SK-N-SH treated with all-trans-retinoic acid at 6 μM for 48 hours (cell line): ENCODE measurements around the gene ROBO2.
A peak's percentile ranks its signal among the peaks of the same experiment; 100 is the strongest.

Experiments used
- ATAC-seq: fragments of 200-7000 bp; cut with Tn5 transposase; 3 replicates; pipeline ENCODE4 v1.9.1; 2020; ENCODE audit warnings: mild to moderate bottlenecking, moderate library complexity
- ARNTL ChIP-seq: fragments of 450-650 bp; formaldehyde crosslinking; IDR thresholded peaks from 2 replicates; pipeline ENCODE4 v1.5.0; 2020; ENCODE audit warnings: low read depth, mild to moderate bottlenecking, moderate library complexity, borderline replicate concordance
- BACH2 ChIP-seq: fragments of 250-450 bp; sonication (Bioruptor Pico); IDR thresholded peaks from 2 replicates; pipeline ENCODE4 v1.9.0; 2021; ENCODE audit warnings: mild to moderate bottlenecking, borderline replicate concordance
- CREB5 ChIP-seq: fragments of 250-450 bp; sonication (Bioruptor Pico); IDR thresholded peaks from 2 replicates; pipeline ENCODE4 v1.5.1; 2020; ENCODE audit warnings: low read depth, mild to moderate bottlenecking, moderate library complexity
- CSDC2 ChIP-seq: fragments of 250-450 bp; sonication (Bioruptor Pico); IDR thresholded peaks from 2 replicates; pipeline ENCODE4 v1.5.0; 2020; ENCODE audit warnings: mild to moderate bottlenecking, moderate library complexity
- ESRRG ChIP-seq: fragments of 250-450 bp; sonication (Bioruptor Pico); IDR thresholded peaks from 2 replicates; pipeline ENCODE4 v1.6.1; 2021; ENCODE audit warnings: mild to moderate bottlenecking
- GLIS3 ChIP-seq: fragments of 250-450 bp; sonication (Bioruptor Pico); IDR thresholded peaks from 2 replicates; pipeline ENCODE4 v1.5.0; 2020; ENCODE audit warnings: mild to moderate bottlenecking, moderate library complexity
- ISL1 ChIP-seq: fragments of 250-450 bp; sonication (Bioruptor Pico); IDR thresholded peaks from 2 replicates; pipeline ENCODE4 v2.1.2; 2022; ENCODE audit warnings: mild to moderate bottlenecking, moderate library complexity
- OSR1 ChIP-seq: fragments of 250-450 bp; sonication (Bioruptor Pico); IDR thresholded peaks from 2 replicates; pipeline ENCODE4 v1.8.0; 2022; ENCODE audit warnings: moderate library complexity, mild to moderate bottlenecking, inconsistent platforms
- PATZ1 ChIP-seq: fragments of 250-450 bp; sonication (Bioruptor Pico); IDR thresholded peaks from 2 replicates; pipeline ENCODE4 v1.8.0; 2020; ENCODE audit warnings: mild to moderate bottlenecking, moderate library complexity, borderline replicate concordance
- POU6F1 ChIP-seq: fragments of 250-450 bp; sonication (Bioruptor Pico); IDR thresholded peaks from 2 replicates; pipeline ENCODE4 v1.8.0; 2021; ENCODE audit warnings: low read depth, mild to moderate bottlenecking, moderate library complexity, borderline replicate concordance
- PPARA ChIP-seq: fragments of 250-450 bp; sonication (Bioruptor Pico); IDR thresholded peaks from 2 replicates; pipeline ENCODE4 v1.5.0; 2020; ENCODE audit warnings: mild to moderate bottlenecking, borderline replicate concordance
- RARB ChIP-seq: fragments of 250-450 bp; sonication (Bioruptor Pico); IDR thresholded peaks from 2 replicates; pipeline ENCODE4 v1.8.0; 2021; ENCODE audit warnings: mild to moderate bottlenecking, moderate library complexity
- SNAI2 ChIP-seq: fragments of 250-450 bp; sonication (Bioruptor Pico); IDR thresholded peaks from 2 replicates; pipeline ENCODE4 v1.5.0; 2020; ENCODE audit warnings: mild to moderate bottlenecking, moderate library complexity
- TCF4 ChIP-seq: fragments of 250-450 bp; sonication (Bioruptor Pico); IDR thresholded peaks from 2 replicates; pipeline ENCODE4 v1.8.0; 2021; ENCODE audit warnings: mild to moderate bottlenecking, moderate library complexity, borderline replicate concordance
- TOX ChIP-seq: fragments of 250-450 bp; sonication (Bioruptor Pico); IDR thresholded peaks from 2 replicates; pipeline ENCODE4 v1.8.0; 2021; ENCODE audit warnings: mild to moderate bottlenecking, moderate library complexity, borderline replicate concordance
- ZC3H10 ChIP-seq: fragments of 250-450 bp; sonication (Bioruptor Pico); IDR thresholded peaks from 2 replicates; pipeline ENCODE4 v1.5.1; 2021; ENCODE audit warnings: mild to moderate bottlenecking, moderate library complexity
- ZFP3 ChIP-seq: fragments of 250-450 bp; sonication (Bioruptor Pico); IDR thresholded peaks from 2 replicates; pipeline ENCODE4 v1.5.0; 2020; ENCODE audit warnings: mild to moderate bottlenecking, moderate library complexity
- ZFP30 ChIP-seq: fragments of 450-650 bp; formaldehyde crosslinking; IDR thresholded peaks from 2 replicates; pipeline ENCODE4 v1.5.0; 2022; ENCODE audit warnings: mild to moderate bottlenecking, moderate library complexity
- ZNF565 ChIP-seq: fragments of 450-650 bp; formaldehyde crosslinking; conservative IDR thresholded peaks from 2 replicates; pipeline ENCODE4 v1.5.0; 2020; ENCODE audit warnings: low read depth, mild to moderate bottlenecking, moderate library complexity
- ZNF70 ChIP-seq: fragments of 450-650 bp; formaldehyde crosslinking; IDR thresholded peaks from 2 replicates; pipeline ENCODE4 v1.5.0; 2020; ENCODE audit warnings: mild to moderate bottlenecking, moderate library complexity
- ZNF8 ChIP-seq: fragments of 450-650 bp; formaldehyde crosslinking; IDR thresholded peaks from 2 replicates; pipeline ENCODE4 v1.5.0; 2020; ENCODE audit warnings: mild to moderate bottlenecking, moderate library complexity

Gene ROBO2

GRCh38 chr3:77342688-77343087, 302.8 kb downstream of the ROBO2 start (continued):
- TF ChIP-seq ZFP30 (CRISPR knock-in tag) (no peak), GLIS3 (CRISPR knock-in tag) (no peak), ZFP3 (no peak), CREB5 (CRISPR knock-in tag) (no peak), ZNF565 (CRISPR knock-in tag) (no peak), POU6F1 (CRISPR knock-in tag) (no peak), ARNTL (no peak), ZNF70 (no peak)

- TF ChIP-seq POU6F1 (CRISPR knock-in tag) (no peak), TOX (CRISPR knock-in tag) (no peak), ZC3H10 (CRISPR knock-in tag) (no peak), GLIS3 (CRISPR knock-in tag) (no peak), PATZ1 (CRISPR knock-in tag) (no peak), ISL1 (no peak), TCF4 (CRISPR knock-in tag) (no peak), OSR1 (CRISPR knock-in tag) (no peak), BACH2 (CRISPR knock-in tag) (no peak), RARB (CRISPR knock-in tag) (no peak), ZNF8 (CRISPR knock-in tag) (no peak), ARNTL (no peak), ESRRG (CRISPR knock-in tag) (no peak), SNAI2 (CRISPR knock-in tag) (no peak), CREB5 (CRISPR knock-in tag) (no peak)
- ATAC-seq: no peak
Observed at GRCh38 chr3:77345009-77345408, 305.1 kb downstream of the ROBO2 start.

GRCh38 chr3:77348244-77348855, 308.5 kb downstream of the ROBO2 start:
- peak; percentile 65 for ATAC-seq
- TF ChIP-seq GLIS3 (CRISPR knock-in tag) (no peak), ZFP30 (CRISPR knock-in tag) (no peak), CREB5 (CRISPR knock-in tag) (no peak), ISL1 (0 out of 2 replicates have a peak, but pooled peaks have one; percentile 28), CSDC2 (peak; percentile 88; the same call in 1 of the 2 replicates), PPARA (CRISPR knock-in tag) (no peak), SNAI2 (CRISPR knock-in tag) (0 out of 2 replicates have a peak, but pooled peaks have one; percentile 61), ZNF8 (CRISPR knock-in tag) (peak; percentile 8; the same call in 1 of the 2 replicates), RARB (CRISPR knock-in tag) (no peak), ZFP3 (peak; percentile 88)
